GM18520 (cell line): ENCODE measurements around the gene GHR.
A peak's percentile ranks its signal among the peaks of the same experiment; 100 is the strongest.

Experiments used
- ATAC-seq: cut with Tn5 transposase; IDR thresholded peaks from one replicate; pipeline ENCODE4 v1.9.1; 2021; ENCODE audit not compliant: unreplicated experiment

The GHR gene

GRCh38 chr5:42461507-42461906 lies 38.3 kb downstream of the GHR start:
- ATAC-seq, result no peak

DNA sequence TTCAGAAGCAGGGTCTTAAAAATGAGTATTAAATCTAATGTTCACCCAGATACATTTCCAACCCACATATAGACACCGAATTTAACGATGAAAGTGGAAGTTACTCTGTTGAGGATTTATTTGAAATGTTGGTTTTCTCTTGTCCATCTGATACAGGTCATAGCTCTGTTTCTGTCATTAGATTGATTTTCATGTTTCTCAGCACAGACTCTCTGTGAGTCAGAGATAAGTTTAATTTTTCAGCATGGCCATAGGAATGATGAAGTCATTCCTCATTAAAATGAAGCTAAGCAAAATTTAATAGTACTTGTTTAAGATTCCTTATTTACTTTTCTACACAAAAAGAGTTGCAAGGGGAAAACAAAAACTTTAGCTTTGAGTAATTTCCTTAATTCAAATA lies 38.8 kb downstream of the GHR start:
- ATAC-seq, result no peak

DNA sequence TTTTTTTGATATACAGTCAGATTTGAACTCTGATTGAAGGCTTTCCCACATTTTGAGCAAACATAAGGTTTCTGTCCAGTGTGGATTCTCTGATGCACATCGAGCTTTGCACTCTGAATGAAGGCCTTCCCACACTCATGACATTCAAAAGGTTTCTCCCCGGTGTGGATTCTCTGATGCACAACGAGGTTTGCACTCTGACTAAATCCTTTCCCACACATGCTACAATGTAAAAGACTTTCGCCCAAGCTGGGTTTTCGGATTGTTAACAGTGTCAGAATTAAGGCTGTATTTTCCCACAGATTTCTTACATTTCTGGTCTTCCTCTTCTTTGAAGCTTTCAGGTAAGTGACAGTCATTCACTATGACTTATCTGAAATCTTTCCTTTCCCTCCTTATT lies 44.3 kb downstream of the GHR start:
- no peak for ATAC-seq

DNA sequence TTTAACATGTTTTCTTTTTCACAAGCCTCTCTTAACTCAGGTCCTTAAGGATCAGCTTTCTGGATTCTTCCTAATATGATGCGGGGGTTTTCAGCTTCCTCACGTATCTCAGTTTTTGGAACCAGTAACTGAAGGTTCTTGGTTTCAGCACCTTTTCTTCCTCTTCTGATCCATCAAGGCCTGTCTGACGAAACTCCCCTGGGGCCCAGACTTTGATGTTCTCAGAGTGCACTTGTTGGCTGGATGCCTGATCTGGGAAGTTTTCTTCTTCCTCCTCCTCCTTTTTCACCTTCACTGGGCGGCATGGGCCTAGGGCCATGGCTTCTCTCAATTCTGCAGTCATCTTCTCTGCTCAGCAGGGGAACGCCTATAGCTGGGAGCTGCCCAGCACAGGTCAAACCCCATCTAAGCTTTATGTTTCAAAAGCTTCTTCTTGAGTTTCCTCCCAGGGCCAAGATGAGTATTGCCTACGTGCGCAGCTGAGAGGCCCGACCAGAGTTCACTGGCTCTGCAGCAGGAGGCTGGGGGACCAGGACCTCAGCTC lies 44.8 kb downstream of the GHR start:
- ATAC-seq, result no peak

GRCh38 chr5:42483472-42484154 lies 60.4 kb downstream of the GHR start:
- peak; percentile 92 for ATAC-seq

- ATAC-seq, result no peak
These were observed 63.8 kb downstream of the GHR start for GRCh38 chr5:42487077-42487476.

DNA sequence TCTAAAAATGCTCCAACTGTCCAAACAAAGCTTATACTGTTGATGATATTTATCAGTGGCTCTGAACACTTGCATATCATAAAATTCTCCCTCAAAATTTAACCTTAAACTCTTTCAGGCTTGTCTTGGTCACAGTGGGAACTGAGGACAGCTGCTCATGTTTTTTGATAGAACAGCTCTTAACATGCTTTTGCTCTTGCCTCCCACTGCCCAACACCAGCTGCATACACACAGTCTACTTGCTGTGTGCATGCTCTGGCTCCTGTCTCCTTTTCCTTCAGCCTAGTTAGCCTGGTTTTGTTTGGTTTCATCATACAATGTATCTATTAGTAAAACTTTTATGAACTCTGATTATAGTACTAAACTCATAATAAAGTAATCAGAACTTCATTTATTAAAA lies 64.6 kb downstream of the GHR start:
- no peak for ATAC-seq

- ATAC-seq, result no peak
These were observed 67.6 kb downstream of the GHR start for GRCh38 chr5:42490831-42491230.

GRCh38 chr5:42491699-42492098 lies 68.5 kb downstream of the GHR start:
- ATAC-seq, result no peak

DNA sequence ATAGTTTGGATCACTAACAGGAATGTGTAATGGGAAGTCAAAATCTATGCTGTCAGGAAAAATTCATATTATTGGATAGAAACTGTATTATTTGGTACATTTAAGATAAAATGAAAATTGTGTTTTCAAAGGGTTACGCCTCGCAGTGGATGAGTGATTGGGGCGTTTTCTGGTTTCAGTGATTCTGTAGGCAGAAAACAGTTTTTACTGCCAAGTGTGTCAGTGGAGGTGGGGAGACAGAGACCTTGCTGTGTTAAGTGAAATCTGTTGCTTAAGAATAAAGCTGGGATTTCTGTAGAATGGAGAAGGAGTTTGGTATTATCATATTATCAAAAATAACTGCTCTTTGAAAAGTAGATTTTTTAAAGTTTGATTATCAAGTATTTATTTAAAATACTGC lies 69.7 kb downstream of the GHR start:
- ATAC-seq, result no peak

DNA sequence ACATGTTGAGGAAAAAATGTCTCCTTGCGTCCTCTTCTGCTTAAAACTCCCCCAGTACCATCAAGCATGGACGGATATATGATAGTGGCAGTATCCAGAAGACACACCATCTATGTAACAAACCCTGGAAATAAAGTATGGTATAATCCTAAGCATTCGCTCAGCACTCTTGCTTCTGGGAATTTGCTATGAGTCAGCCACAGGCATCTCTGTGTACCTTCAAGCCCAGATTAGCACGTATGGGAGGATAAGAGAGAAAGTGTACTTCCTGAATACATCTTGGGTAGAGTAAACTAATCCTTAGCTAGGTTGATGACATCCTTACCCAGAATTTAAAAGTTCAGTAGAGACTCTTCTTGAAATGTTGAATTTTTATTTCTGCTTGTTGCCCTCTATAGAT lies 71.2 kb downstream of the GHR start:
- no peak for ATAC-seq

GRCh38 chr5:42495914-42496313 lies 72.7 kb downstream of the GHR start:
- ATAC-seq, result no peak

- ATAC-seq, result no peak
These were observed 73.3 kb downstream of the GHR start for GRCh38 chr5:42496397-42497156.

- ATAC-seq, result no peak
These were observed 74.8 kb downstream of the GHR start for GRCh38 chr5:42498000-42498399.

DNA sequence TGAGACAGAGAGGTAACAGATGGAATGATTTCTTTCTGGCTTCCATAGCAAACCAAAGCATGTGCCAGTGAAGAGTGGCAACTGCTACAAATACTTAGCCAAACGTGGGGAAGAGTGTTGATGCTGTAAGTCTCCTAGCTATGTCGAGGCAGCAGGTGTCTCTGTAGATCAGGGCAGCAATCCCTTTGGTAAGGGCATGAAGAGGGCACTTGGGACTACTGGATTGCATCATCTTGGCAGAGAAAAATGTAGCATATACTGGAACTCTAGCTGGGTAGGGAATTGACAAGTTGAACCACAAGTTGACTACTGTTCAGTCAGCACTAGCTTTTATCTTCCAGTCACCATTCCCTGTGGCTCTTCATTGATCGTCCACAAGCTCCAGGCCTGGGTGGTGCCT lies 75.8 kb downstream of the GHR start:
- no peak for ATAC-seq

DNA sequence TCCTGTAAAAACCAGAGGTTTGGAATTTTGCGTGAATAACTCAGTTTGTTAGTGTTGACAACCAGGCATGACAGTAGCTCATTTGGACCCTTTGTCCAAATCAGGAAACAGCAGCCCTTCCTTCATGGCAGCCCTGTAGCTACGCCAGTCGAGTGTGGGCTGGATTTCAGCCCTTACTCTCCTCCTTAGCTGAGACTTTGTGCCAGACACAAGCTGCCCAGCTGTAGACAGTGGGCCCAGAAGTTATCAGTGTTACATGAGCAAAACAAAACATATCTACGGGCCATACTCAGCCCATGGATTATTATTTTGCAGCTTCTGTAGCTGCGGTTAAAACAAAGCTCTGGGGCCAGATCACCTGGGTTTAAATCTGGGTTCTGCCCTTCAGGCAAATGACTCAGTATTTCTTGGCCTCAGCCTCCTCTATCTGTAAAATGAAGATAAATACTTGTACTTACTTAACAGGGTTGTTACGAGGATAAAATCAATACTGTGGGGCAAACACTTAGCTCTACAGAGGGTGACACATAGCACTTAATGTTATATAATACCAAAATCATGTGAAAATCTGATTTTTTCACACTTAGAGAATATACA lies 76.9 kb downstream of the GHR start:
- ATAC-seq, result no peak

DNA sequence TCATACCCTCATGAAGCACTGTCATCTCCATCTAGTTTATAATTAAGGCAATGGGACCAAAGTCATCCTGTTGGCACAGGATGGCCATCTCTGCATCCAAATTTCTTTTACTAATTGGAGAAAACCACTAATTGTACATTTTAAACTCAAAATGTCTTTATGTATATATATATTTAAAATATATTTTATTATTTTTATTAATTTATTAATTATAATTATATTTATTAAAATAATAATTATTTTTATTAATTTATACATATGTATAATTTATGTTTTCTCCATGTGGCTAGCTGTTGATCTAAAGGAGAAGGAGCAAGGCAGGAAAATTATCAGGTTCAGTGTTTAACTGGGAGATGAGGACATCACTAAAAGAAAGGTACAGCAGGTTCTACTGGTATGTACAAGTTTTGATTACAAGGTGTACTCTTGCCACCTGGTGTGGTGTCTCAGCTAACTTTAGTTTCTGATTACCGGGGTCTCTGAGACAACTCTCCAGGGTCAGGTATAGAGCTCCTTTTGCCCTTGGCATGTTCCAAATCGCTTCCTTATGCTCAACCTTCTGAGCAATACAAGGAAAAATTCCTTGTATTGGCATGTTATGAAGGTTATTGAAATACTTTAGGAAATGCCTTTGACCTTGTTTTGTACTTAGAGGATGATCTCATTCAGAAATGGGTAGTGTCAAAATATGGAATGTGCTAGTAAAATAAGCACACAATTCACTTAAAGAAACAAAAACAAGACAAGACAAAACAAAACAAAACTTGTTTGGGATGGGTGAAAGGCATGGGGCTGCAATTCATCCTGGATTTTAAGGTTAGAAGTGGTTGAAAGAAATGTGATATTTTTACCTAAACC lies 79.6 kb downstream of the GHR start:
- no peak for ATAC-seq

DNA sequence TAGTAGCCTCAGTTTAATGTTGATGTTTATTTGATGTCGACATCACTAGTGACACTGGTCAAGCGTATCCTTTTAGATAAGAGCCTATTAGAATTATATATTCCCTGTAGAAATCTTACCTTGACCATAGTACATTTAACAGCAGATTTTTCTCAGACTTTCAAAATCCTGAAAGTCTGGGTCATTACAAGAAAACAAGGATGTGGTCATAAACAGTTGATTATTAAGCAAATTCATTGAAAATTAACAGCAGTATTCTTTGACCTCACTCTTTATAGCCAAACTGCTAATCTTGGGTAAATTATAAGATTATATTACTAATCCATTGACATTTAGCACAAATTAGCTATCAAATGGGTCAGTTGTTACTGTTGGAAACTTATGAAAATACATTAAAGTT lies 83.4 kb downstream of the GHR start:
- no peak for ATAC-seq

- no peak for ATAC-seq
These were observed 84.3 kb downstream of the GHR start for GRCh38 chr5:42507451-42508097.

- no peak for ATAC-seq
These were observed 90.0 kb downstream of the GHR start for GRCh38 chr5:42513246-42513645.

DNA sequence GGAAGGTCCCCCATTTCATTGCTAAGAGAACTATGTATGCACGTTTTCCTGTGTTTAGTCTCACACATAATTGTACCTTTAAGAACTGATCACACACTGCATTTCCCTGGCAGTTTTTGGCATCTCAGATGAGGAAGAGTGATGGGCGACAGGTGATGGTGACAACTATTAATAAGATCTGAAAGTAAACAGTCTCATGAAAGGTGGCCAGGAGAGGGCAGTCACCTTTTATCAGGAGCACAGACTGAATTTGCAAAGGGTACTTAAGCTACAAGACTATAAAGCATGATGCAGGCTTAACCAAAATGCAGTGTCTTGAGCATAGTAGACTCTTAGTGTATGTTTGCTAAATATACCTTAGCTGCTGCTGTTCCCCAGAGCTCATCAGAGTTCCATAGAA lies 91.5 kb downstream of the GHR start:
- ATAC-seq, result no peak
